K562 (cell line): ENCODE measurements around the gene CTF1. TPM values are rescaled to one million over a fixed set of nuclear protein-coding genes. Genes with fewer than 3 reads are reported as not detected.

Experiments used
- BCOR ChIP-seq: fragments of 450-650 bp; IDR thresholded peaks from 2 replicates; pipeline ENCODE4 v1.6.1; 2016
- CUX1 ChIP-seq: fragments of 200-800 bp; sonication (Bioruptor generic); IDR thresholded peaks from 2 replicates; pipeline ENCODE4 v1.6.1; 2016; ENCODE audit warnings: missing genetic modification characterization, missing compliant biosample characterization
- DPF2 ChIP-seq: fragments of 450-650 bp; IDR thresholded peaks from 2 replicates; pipeline ENCODE4 v1.6.1; 2016
- HNRNPLL ChIP-seq: fragments of 200-400 bp; formaldehyde crosslinking; IDR thresholded peaks from 2 replicates; pipeline ENCODE4 v1.6.1; 2017; ENCODE audit warnings: low read length, low read depth, mild to moderate bottlenecking; ENCODE audit not compliant: poor library complexity, severe bottlenecking
- HSF4 ChIP-seq: fragments of 250-450 bp; sonication (Bioruptor Pico); IDR thresholded peaks from 2 replicates; pipeline ENCODE4 v2.1.2; 2022; ENCODE audit warnings: mild to moderate bottlenecking, moderate library complexity, borderline replicate concordance
- MECOM ChIP-seq: fragments of 250-450 bp; sonication (Bioruptor Pico); IDR thresholded peaks from 2 replicates; pipeline ENCODE4 v1.8.0; 2022; ENCODE audit warnings: inconsistent platforms
- PATZ1 ChIP-seq: fragments of 250-450 bp; sonication (Bioruptor Pico); IDR thresholded peaks from 2 replicates; pipeline ENCODE4 v1.5.0; 2020; ENCODE audit warnings: mild to moderate bottlenecking, borderline replicate concordance
- SRF ChIP-seq, 2 experiments: fragments of 250-450, 450-650 bp in 1 of 2; sonication (Bioruptor Pico) in 1 of 2; sonication (generic) in 1 of 2; formaldehyde crosslinking; IDR thresholded peaks; 2 replicates each; pipeline versions ENCODE4 v1.5.0 to v1.5.1; 2020 to 2022; ENCODE audit warnings: mild to moderate bottlenecking in 1 of 2, missing genetic modification reagents in 1 of 2
- ZBTB33 ChIP-seq: sonication (generic); formaldehyde crosslinking; IDR thresholded peaks from 2 replicates; pipeline ENCODE4 v1.8.1; 2023; ENCODE audit warnings: mild to moderate bottlenecking, missing genetic modification reagents
- ZNF12 ChIP-seq: sonication (generic); formaldehyde crosslinking; IDR thresholded peaks from 2 replicates; pipeline ENCODE4 v1.4.0; 2020; ENCODE audit warnings: mild to moderate bottlenecking, missing genetic modification reagents
- ZNF217 ChIP-seq: sonication (generic); formaldehyde crosslinking; IDR thresholded peaks from 2 replicates; pipeline ENCODE4 v1.8.0; 2022; ENCODE audit warnings: mild to moderate bottlenecking, missing genetic modification reagents
- ZNF280A ChIP-seq: fragments of 450-650 bp; IDR thresholded peaks from 2 replicates; pipeline ENCODE4 v1.6.1; 2018; ENCODE audit warnings: mild to moderate bottlenecking, low read depth; ENCODE audit not compliant: partially characterized antibody
- ZNF395 ChIP-seq: fragments of 200-800 bp; sonication (Bioruptor generic); IDR thresholded peaks from 2 replicates; pipeline ENCODE4 v1.6.1; 2017; ENCODE audit warnings: missing genetic modification characterization, missing compliant biosample characterization
- ZZZ3 ChIP-seq: fragments of 450-650 bp; IDR thresholded peaks from 2 replicates; pipeline ENCODE4 v1.6.1; 2016; ENCODE audit warnings: antibody characterized with exemption, mild to moderate bottlenecking, moderate library complexity
- polyA plus RNA-seq, 8 experiments: library from polyadenylated mRNA; depleted of rRNA in 4 of 8; stranded (reverse) in 5 of 8; unstranded in 3 of 8; fragments of >200 nt; fragmentation: Nextera tagmentation in 2 of 8; fragmentation: Illumina TruSeq in 1 of 8; extraction: Ambion mirVana in 2 of 8; extraction: Trizol in 1 of 8; gene quantifications; 2 replicates each; pipeline versions ENCODE4 v1.2.1 to v1.2.3, GENCODE V29; 2011 to 2014; ENCODE audit warnings: inconsistent platforms in 1 of 8, missing spikeins in 1 of 8
- total RNA-seq, 7 experiments: library from RNA; depleted of rRNA in 6 of 7; stranded (reverse); fragments of >200 nt in 6 of 7; fragmentation: Illumina TruSeq in 2 of 7; extraction: Trizol in 2 of 7; gene quantifications; 2 replicates each; pipeline versions ENCODE4 v1.2.1 to v1.2.3, GENCODE V29; 2011 to 2021; ENCODE audit warnings: low replicate concordance in 1 of 7

Gene CTF1
- total and polyA plus RNA-seq, 9 of the 15 experiments (the other 6 are each of a cell fraction or from before 2014, with no cell fraction given), result 0.24 to 2.5 (median 0.44) TPM

- TF ChIP-seq PATZ1, result no peak
- no peak for TF ChIP-seq SRF (CRISPR knock-in tag; IDR thresholded peaks at IDR 0.05)
- no peak for TF ChIP-seq ZZZ3
- no peak for TF ChIP-seq ZNF12 (CRISPR knock-in tag)
- TF ChIP-seq ZNF217, result no peak
- no peak for TF ChIP-seq HSF4
- peak; percentile 32; the same call in 1 of the 2 replicates for TF ChIP-seq BCOR
- TF ChIP-seq ZNF280A, result no peak
- TF ChIP-seq HNRNPLL, result no peak
- no peak for TF ChIP-seq MECOM (CRISPR knock-in tag)
- 0 out of 2 replicates have a peak, but pooled peaks have one; percentile 14 for TF ChIP-seq ZBTB33 (CRISPR knock-in tag)
- no peak for TF ChIP-seq ZNF395 (CRISPR knock-in tag)
- TF ChIP-seq DPF2, result 0 out of 2 replicates have a peak, but pooled peaks have one; percentile 19
- TF ChIP-seq CUX1 (CRISPR knock-in tag), result no peak
These were observed 5.0 kb downstream of the CTF1 start (continued) for GRCh38 chr16:30901201-30902028.
